Brain microvascular endothelial cell (primary cell): ENCODE measurements around the gene ASCC1.

Experiments
- DNase-seq: peaks from one replicate; pipeline ENCODE4 v3.0.0-alpha.2; 2020
- H3K27ac ChIP-seq: fragments of 250-450 bp; sonication (Bioruptor Pico); 2 replicates; pipeline ENCODE4 v1.5.1; 2020; ENCODE audit warnings: mild to moderate bottlenecking, moderate library complexity
- H3K27me3 ChIP-seq: fragments of 250-450 bp; sonication (Bioruptor Pico); replicated peaks from 2 replicates; pipeline ENCODE4 v1.5.1; 2020; ENCODE audit warnings: mild to moderate bottlenecking
- H3K36me3 ChIP-seq: fragments of 250-450 bp; sonication (Bioruptor Pico); replicated peaks from 2 replicates; pipeline ENCODE4 v1.5.1; 2020; ENCODE audit warnings: mild to moderate bottlenecking
- H3K4me3 ChIP-seq: 2 replicates; pipeline ENCODE4 v1.5.1; 2011; ENCODE audit warnings: low read depth, mild to moderate bottlenecking, control low read depth, low read length, moderate library complexity
- in situ Hi-C: cut with HindIII; loops from 2 replicates; pipeline ENCODE4 v1.10.0; 2017; ENCODE audit warnings: low sequenced_read_pairs, low pct_ligation_motif_present
- TF ChIP-seq, protein P1 (sequence below): IDR thresholded peaks from 2 replicates; pipeline ENCODE4 v1.5.1; 2011; ENCODE audit warnings: low read depth, mild to moderate bottlenecking, moderate library complexity, low read length, control low read depth, inconsistent platforms; ENCODE audit errors: missing control alignments

The ASCC1 gene

DNA sequence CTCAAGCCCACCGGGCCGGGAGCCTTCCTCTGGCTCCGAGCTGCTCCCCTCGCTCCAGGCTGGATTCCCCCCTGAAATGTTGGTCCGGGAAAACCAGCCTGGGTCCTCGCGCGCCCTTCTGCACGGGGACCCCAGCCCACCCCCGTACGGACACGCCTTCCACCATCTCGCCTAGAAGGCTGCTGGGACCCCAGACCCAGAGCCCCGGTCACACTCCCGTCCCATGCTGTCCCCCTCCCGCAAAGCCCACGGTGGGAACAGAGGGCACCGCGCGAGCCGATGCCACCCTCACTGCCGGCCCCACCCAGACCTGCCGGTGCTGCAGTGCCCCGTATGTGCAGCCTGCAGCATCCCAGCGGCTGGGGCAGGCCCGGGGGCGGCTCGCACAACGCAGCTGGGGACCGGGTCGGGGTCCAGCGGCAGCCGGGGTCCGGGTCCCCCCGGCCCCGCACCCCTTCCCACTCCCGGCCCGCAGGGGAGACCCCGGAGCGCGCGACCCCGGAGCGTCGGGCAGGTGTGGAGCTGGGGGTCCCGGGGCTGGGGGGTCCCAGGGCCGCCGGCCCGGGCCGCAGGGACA lies 128.6 kb downstream of the ASCC1 start:
- TF ChIP-seq, protein P1, sequence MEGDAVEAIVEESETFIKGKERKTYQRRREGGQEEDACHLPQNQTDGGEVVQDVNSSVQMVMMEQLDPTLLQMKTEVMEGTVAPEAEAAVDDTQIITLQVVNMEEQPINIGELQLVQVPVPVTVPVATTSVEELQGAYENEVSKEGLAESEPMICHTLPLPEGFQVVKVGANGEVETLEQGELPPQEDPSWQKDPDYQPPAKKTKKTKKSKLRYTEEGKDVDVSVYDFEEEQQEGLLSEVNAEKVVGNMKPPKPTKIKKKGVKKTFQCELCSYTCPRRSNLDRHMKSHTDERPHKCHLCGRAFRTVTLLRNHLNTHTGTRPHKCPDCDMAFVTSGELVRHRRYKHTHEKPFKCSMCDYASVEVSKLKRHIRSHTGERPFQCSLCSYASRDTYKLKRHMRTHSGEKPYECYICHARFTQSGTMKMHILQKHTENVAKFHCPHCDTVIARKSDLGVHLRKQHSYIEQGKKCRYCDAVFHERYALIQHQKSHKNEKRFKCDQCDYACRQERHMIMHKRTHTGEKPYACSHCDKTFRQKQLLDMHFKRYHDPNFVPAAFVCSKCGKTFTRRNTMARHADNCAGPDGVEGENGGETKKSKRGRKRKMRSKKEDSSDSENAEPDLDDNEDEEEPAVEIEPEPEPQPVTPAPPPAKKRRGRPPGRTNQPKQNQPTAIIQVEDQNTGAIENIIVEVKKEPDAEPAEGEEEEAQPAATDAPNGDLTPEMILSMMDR = no peak
- no peak for DNase-seq

DNA sequence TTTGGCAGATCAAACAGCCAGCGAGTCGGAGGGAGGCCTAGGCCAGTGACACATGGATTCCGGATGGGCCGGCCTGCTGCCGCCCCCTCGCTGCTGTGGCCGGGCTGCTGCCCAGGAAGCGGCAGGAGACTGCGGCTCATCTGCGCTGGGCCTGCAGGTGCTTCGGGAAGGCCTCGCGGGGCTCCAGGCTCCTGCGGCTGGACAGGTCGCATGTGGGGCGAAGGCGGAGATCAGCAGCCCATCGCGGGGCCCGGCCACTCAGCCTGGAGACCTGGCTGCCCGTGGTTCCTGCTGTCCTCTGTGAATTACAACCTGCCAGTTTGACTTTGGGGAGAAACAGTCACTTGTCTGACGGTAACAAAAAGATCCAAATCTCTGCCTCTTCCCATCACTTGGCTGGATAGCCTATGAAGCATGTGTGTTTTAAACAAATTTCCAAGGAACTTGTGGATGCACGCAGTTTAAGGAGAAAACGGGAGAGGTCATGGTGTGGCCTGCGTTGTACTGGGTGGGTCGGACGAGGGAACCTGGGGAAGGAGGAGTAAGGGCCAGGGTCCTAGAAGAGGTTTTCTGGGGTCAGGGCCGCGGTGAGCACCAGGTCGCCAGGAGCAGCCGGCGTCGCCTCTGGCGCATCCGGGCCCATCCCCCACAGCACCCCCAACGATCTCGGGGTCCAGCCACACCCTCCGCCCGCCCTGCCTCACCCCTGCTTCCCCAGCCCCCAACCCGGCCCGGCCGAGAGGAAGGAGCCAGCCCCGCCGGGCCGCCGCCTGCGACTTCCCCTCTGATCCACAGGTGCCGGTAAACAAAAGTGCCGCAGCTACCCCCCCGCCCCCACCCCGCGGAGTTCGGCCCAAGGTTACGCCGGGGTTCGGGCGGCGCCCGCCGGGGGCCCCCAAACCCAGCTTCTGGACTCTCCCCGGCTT lies 129.3 kb downstream of the ASCC1 start:
- TF ChIP-seq, protein P1 = no peak
- peaks cover 22% of the 10 kb centered on the region for H3K27me3 ChIP-seq
- no peak for DNase-seq
- H3K4me3 ChIP-seq = no peak overlapping the region
- H3K36me3 ChIP-seq = no peaks in the 10 kb centered on the region
- in situ Hi-C loops = no loop called here
- no peak overlapping the region for H3K27ac ChIP-seq

More for the DNA sequence above, 128.6 kb downstream of the ASCC1 start:
- peaks cover 22% of the 10 kb centered on the region for H3K27me3 ChIP-seq
- no peaks in the 10 kb centered on the region for H3K36me3 ChIP-seq
- in situ Hi-C loops = no loop called here
- H3K4me3 ChIP-seq = no peak overlapping the region
- no peak overlapping the region for H3K27ac ChIP-seq

GRCh38 chr10:72085864-72086465 lies 130.1 kb downstream of the ASCC1 start:
- no peak for DNase-seq
- in situ Hi-C loops = no loop called here
- Histone ChIP-seq H3K27me3 (peaks cover 22% of the 10 kb centered on the region), H3K36me3 (no peaks in the 10 kb centered on the region), H3K4me3 (no peak overlapping the region), H3K27ac (no peak overlapping the region)
- TF ChIP-seq, protein P1 = no peak

DNA sequence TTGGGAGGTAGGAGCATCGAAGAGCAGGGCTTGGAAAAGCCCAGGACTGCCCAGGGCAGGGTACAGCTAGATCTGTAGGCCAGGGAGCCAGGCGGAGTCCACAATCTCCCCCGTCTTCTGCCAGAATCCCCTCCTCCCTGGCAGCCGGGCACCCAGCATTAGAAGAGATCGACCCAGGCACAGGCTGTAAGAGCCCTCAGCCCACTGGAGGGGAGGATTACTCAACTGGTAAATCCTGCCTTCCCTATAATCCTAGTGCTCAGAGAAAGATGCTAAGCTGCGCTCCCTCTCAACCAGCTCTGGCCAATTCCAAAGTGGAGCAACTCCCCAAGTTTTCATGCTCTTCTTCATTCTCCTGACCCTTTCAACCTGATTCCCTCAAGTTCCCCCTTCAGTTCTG lies 130.9 kb downstream of the ASCC1 start:
- Histone ChIP-seq H3K27me3 (peaks cover 22% of the 10 kb centered on the region), H3K27ac (no peak overlapping the region), H3K4me3 (no peak overlapping the region), H3K36me3 (no peaks in the 10 kb centered on the region)
- no peak for DNase-seq
- TF ChIP-seq, protein P1 = no peak
- in situ Hi-C loops = no loop called here

GRCh38 chr10:72083790-72084459 lies 132.2 kb downstream of the ASCC1 start:
- Histone ChIP-seq H3K36me3 (no peaks in the 10 kb centered on the region), H3K4me3 (no peak overlapping the region), H3K27ac (no peak overlapping the region), H3K27me3 (peaks cover 21% of the 10 kb centered on the region)
- in situ Hi-C loops = no loop called here
- TF ChIP-seq, protein P1 = no peak
- no peak for DNase-seq
